SK-N-MC (cell line): Measurements from ENCODE around the gene FOXP1.

ENCODE experiments used
- DNase-seq: peaks from one replicate; pipeline ENCODE4 v3.0.0-alpha.2; 2011; ENCODE audit warnings: low read depth, low spot score
- H3K27ac ChIP-seq: fragments of 200-600 bp; sonication (generic); 2 replicates; pipeline ENCODE4 v1.5.1; 2016; ENCODE audit warnings: mixed run types
- H3K36me3 ChIP-seq: fragments of 200-600 bp; sonication (generic); 2 replicates; pipeline ENCODE4 v1.6.1; 2017; ENCODE audit warnings: antibody characterized with exemption, low read length, mixed read lengths; ENCODE audit not compliant: insufficient read depth
- H3K4me3 ChIP-seq: fragments of 200-600 bp; sonication (generic); 2 replicates; pipeline ENCODE4 v1.5.1; 2016
- H3K9ac ChIP-seq: fragments of 200-600 bp; sonication (generic); 2 replicates; pipeline ENCODE4 v1.8.0; 2017; ENCODE audit warnings: mixed run types, mixed read lengths; ENCODE audit not compliant: insufficient read length
- H3K9me3 ChIP-seq: fragments of 200-600 bp; sonication (generic); 2 replicates; pipeline ENCODE4 v1.6.1; 2017; ENCODE audit warnings: low read depth, mild to moderate bottlenecking, antibody characterized with exemption, low read length, moderate library complexity, mixed read lengths
- EZH2 ChIP-seq: fragments of 200-600 bp; sonication (generic); IDR thresholded peaks from one replicate; pipeline ENCODE4 v1.6.1; 2017; ENCODE audit warnings: antibody characterized with exemption
- FOXP2 ChIP-seq: optimal IDR thresholded peaks from 2 replicates; pipeline ENCODE3; 2011; ENCODE audit warnings: mild to moderate bottlenecking, moderate library complexity; ENCODE audit not compliant: insufficient read depth; ENCODE audit errors: extremely low read length, control extremely low read depth
- POLR2AphosphoS5 ChIP-seq: IDR thresholded peaks from 2 replicates; pipeline ENCODE4 v1.6.1; 2012; ENCODE audit warnings: mild to moderate bottlenecking, low read depth, low read length, borderline replicate concordance

The FOXP1 gene

GRCh38 chr3:71468311-71469137 lies 115.0 kb downstream of the FOXP1 start:
- no peak overlapping the region for H3K27ac ChIP-seq
- H3K9ac ChIP-seq = no peak overlapping the region
- no peak overlapping the region for H3K4me3 ChIP-seq
- no peaks in the 10 kb centered on the region for H3K36me3 ChIP-seq
- no peak for DNase-seq
- TF ChIP-seq POLR2AphosphoS5 (no peak), FOXP2 (no peak), EZH2 (no peak)
- H3K9me3 ChIP-seq = no peaks in the 10 kb centered on the region

- Histone ChIP-seq H3K36me3 (no peaks in the 10 kb centered on the region), H3K9ac (no peak overlapping the region), H3K9me3 (no peaks in the 10 kb centered on the region), H3K4me3 (no peak overlapping the region), H3K27ac (no peak overlapping the region)
- TF ChIP-seq EZH2 = no peak
- TF ChIP-seq POLR2AphosphoS5 = no peak
- TF ChIP-seq FOXP2 = no peak
- DNase-seq = no peak
Observed at GRCh38 chr3:71466483-71466882, 117.0 kb downstream of the FOXP1 start.

- no peak for DNase-seq
- H3K9ac ChIP-seq = no peak overlapping the region
Observed at GRCh38 chr3:71465371-71466036, 118.0 kb downstream of the FOXP1 start.

GRCh38 chr3:71464613-71465012 lies 118.9 kb downstream of the FOXP1 start:
- DNase-seq = no peak
- TF ChIP-seq POLR2AphosphoS5 (no peak), FOXP2 (no peak), EZH2 (no peak)
- Histone ChIP-seq H3K27ac (no peak overlapping the region), H3K36me3 (no peaks in the 10 kb centered on the region), H3K9ac (no peak overlapping the region), H3K4me3 (no peak overlapping the region), H3K9me3 (no peaks in the 10 kb centered on the region)

More at GRCh38 chr3:71465371-71466036, 118.0 kb downstream of the FOXP1 start:
- H3K27ac ChIP-seq = no peak overlapping the region
- no peak overlapping the region for H3K4me3 ChIP-seq
- H3K36me3 ChIP-seq = no peaks in the 10 kb centered on the region
- TF ChIP-seq FOXP2 (no peak), POLR2AphosphoS5 (no peak), EZH2 (no peak)
- no peaks in the 10 kb centered on the region for H3K9me3 ChIP-seq

- no peak overlapping the region for H3K27ac ChIP-seq
- no peaks in the 10 kb centered on the region for H3K9me3 ChIP-seq
- H3K4me3 ChIP-seq = no peak overlapping the region
- TF ChIP-seq POLR2AphosphoS5 (no peak), FOXP2 (no peak), EZH2 (no peak)
- no peak overlapping the region for H3K9ac ChIP-seq
- no peaks in the 10 kb centered on the region for H3K36me3 ChIP-seq
- DNase-seq = no peak
Observed at GRCh38 chr3:71463617-71464016, 119.9 kb downstream of the FOXP1 start.

GRCh38 chr3:71462586-71462985 lies 120.9 kb downstream of the FOXP1 start:
- DNase-seq = no peak
- no peaks in the 10 kb centered on the region for H3K9me3 ChIP-seq
- no peak overlapping the region for H3K9ac ChIP-seq
- TF ChIP-seq EZH2 (no peak), FOXP2 (no peak)
- H3K27ac ChIP-seq = no peak overlapping the region
- no peaks in the 10 kb centered on the region for H3K36me3 ChIP-seq
- no peak overlapping the region for H3K4me3 ChIP-seq

GRCh38 chr3:71461749-71462483 lies 121.6 kb downstream of the FOXP1 start:
- H3K4me3 ChIP-seq = no peak overlapping the region
- no peak overlapping the region for H3K9ac ChIP-seq
- H3K36me3 ChIP-seq = no peaks in the 10 kb centered on the region
- H3K9me3 ChIP-seq = no peaks in the 10 kb centered on the region
- TF ChIP-seq FOXP2 (no peak), POLR2AphosphoS5 (no peak), EZH2 (no peak)
- H3K27ac ChIP-seq = no peak overlapping the region
- no peak for DNase-seq

- Histone ChIP-seq H3K9ac (no peak overlapping the region), H3K27ac (no peak overlapping the region), H3K36me3 (no peaks in the 10 kb centered on the region), H3K4me3 (no peak overlapping the region), H3K9me3 (no peaks in the 10 kb centered on the region)
- no peak for DNase-seq
- TF ChIP-seq EZH2 (no peak), FOXP2 (no peak), POLR2AphosphoS5 (no peak)
Observed at GRCh38 chr3:71461114-71461513, 122.4 kb downstream of the FOXP1 start.
